GM21381 (cell line): ENCODE measurements around the gene DEPP1.

Experiments
- ATAC-seq: cut with Tn5 transposase; IDR thresholded peaks from one replicate; pipeline ENCODE4 v1.9.1; 2021; ENCODE audit warnings: mild to moderate bottlenecking, moderate library complexity; ENCODE audit not compliant: unreplicated experiment

DEPP1 gene

DNA sequence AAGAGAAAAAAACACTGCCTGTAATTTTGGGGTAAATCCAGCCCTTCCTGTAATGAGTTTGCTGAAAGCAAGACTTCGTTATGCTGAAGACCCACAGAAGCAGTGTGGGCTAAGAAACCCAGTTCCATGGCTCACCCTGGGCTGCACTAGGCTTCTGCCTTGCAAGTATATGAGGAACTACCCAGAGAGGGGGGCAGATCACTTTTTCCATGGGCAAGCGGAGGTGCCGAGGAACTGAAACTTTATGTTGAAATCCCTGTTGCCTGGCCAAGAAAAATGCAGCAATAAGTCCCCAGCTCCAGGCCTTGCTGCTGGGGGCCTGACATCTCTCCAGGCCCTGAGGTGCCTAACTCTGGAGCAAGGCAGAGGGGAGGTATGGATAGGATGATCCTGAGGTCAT, 10.5 kb downstream of the DEPP1 start:
- no peak for ATAC-seq

DNA sequence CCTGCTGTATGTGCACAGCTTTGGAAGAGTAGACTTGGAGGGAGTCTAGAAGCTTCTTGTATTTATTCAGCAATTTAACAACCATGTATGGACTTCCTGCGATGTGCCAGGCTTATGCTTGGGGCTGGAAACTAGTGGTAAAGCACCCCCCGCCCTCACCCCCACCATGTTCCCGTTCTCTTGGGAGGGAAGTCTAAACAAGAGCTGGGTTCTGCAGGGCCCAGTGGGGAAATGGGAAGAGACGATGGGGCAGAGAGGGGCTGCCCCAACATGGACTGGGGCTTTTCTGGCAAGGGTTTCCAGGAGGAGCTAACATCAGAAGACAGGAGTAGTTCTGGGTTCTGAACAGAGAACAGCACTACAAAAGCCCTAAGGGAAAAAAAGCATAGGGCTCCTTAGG, 11.0 kb downstream of the DEPP1 start:
- no peak for ATAC-seq

DNA sequence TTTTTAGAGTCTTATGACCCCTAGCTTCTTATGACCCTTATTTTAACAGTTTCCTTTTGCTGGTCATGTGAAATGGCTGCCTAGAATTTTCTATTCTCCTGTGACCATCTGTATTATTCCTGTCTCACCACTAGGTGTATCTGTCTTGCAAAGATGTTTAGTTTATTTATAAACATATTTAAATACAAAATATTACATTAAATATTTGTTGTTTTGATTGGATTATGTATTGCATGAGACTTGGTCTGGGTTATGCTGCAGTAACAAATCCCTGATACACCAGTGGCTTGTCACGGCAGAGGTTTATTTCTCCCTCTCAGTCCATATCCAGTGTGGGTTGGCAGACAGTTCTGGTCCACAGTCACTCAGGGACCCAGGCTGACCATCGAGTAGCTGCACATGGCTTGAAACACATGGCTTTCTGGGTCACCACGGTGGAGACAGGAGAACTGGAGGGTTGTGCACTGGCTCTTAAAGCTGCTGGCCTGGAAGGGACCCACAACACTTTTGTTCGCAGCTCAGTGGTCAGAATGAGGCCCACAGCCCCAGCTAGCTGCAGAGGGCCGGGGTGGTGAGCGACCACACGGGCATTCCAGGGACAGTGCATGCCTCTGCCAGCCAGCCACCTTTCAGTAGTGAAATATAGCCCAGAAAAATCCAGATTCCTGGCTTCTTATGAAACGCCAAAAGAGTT, 11.6 kb downstream of the DEPP1 start:
- no peak for ATAC-seq

DNA sequence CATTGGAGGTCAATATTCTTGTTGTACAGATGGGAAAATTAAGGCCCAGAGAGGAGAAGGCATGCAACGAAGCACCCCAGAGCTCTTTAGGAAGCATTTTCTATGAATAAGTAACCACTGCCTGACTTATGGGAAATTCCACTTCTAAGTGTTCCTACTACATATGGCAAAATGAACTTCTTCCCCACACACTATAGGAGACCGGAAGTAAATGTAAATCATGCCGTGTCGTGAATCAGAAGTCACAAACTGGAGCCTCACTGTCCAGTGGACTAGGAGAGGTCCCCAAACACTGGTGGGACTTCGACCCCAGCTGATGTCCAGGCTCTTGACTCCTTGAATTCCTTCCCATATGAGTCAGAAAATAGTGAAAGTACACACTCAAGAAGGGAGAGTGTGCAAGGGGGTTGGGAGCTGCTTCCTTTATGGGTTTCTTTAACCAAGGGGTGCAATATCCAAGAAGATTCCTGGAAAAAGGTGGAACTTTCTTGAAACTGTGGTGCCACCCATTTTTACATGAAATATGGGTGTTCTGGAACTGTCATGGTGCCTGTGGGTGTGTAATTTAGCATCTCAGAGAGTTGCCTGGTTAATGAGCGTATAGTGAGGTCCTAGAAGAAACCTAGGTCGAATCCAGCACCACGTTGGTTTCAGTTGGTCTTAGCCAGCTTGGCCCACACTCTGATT, 12.3 kb downstream of the DEPP1 start:
- ATAC-seq: peak; percentile 37

DNA sequence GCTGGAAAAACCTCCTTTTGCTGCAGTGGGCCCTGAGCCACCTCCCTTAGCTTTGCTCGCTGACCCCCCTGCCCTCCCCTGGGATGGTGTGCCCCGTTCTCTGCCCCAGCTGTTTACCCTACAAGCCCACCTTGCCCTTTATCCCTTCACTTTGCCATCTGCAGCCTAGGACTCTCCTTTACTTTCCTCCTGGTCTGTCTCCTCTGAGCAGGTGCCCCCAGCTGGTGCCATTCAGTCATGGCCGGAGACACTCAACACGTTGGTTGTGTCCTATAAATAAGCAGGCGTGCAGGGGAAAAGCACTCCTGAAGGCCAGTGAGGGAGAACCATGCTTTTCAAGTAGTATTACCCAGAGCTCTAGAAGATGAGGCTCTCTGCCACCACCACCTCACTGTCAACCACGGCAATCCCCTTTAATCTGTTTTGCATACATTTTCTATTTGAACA, 12.9 kb downstream of the DEPP1 start:
- ATAC-seq: peak; percentile 31

DNA sequence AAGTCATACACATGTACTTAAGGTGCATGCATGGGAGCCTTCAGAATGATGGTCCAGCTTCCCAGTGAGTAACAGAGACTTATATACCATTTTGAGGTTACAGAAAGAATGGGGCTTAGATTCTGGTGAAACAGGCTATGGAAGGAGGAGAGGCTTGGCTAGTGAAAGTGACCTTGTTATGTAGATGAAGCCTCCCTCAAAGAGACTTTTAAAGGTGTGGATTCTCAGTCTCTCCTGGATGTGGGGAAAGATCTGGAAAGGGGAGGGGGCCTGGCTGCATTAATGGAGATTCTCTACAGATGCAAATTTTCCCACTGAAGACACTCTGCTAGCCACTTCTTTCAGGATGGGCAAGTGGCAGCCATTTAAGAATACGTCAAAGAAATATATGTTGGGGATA, 13.5 kb downstream of the DEPP1 start:
- no peak for ATAC-seq

DNA sequence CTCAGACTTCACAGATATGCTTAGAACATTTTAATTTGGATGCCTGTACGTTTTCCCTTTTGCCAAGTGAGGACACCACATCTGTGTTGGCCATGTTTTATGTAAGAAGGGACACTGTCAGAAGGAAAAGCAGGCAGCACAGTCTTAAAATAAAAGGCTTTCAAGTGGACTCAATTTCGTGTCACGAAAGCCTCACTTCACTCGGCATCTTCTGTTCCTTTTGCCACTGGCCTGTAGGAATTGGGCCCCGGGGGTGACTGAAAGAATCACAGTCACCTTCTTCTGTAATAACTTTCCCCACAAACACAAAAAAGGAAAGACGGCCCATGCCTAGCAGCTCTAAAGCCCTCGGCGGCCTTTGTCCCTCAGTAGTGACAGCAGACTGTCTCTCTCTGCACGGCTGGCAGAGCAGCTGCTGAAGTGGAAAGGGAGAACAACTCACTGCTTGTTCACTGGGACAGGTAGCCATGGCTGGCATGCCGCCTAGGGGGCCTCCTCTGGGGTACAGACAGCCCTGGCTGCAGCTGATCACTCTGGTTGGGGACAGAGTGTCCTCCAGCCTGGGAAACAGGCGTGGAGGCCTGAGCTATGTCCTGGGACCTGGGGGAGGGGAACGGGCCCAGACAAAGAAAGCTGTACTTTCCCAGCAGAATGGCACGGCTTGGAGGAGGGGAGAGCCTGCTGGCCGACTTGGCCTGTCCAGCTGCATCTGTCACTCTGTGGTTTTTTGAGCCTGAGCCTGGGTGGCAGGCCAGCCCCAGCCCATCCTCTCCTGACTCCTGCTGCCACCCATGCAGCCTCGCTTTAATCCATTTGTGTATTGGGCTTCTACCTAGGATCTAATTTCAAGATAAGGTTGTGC, 14.6 kb downstream of the DEPP1 start:
- ATAC-seq: no peak

DNA sequence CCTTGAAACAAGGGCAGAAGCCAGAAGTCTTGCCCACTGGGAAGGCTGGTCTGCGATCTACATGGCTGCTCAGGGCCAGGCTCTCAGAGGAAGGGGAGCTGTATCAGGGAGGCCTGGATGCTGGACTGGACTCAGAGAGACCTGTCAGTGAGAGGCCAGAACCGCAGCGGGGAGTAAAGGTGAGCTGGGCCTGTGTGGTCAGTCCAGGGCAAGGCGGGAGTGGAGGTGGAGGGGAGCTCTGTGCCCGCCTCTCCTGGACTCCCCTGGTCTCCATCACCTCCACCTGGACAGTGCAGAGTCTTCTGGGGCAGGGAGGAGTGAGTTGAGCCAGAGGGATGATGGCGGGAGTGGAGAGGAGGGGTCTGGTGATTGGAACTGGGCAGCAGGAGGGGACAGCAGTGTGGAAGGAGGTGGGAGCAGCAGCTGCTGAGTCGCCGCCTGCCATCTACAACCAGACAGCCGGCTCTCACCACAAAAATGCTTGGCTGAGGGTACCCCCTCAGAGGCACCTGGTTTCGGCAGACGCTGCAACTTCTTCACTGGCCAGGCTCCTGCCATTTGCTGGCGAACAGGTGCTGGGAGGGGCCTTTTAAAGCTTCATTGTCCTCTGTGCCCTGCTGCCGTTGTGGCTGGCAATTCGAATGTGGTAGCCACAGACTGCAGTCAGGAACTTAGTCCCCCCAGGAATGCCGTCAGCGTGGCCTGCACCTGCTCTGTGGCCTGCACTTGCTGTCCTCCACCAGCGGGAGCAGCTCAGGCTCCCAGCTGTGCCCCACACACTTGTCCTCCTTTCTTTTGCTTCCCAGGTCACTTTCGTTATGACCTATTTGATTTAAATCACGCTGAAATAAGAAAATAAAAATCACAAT, 15.5 kb downstream of the DEPP1 start:
- ATAC-seq: no peak

DNA sequence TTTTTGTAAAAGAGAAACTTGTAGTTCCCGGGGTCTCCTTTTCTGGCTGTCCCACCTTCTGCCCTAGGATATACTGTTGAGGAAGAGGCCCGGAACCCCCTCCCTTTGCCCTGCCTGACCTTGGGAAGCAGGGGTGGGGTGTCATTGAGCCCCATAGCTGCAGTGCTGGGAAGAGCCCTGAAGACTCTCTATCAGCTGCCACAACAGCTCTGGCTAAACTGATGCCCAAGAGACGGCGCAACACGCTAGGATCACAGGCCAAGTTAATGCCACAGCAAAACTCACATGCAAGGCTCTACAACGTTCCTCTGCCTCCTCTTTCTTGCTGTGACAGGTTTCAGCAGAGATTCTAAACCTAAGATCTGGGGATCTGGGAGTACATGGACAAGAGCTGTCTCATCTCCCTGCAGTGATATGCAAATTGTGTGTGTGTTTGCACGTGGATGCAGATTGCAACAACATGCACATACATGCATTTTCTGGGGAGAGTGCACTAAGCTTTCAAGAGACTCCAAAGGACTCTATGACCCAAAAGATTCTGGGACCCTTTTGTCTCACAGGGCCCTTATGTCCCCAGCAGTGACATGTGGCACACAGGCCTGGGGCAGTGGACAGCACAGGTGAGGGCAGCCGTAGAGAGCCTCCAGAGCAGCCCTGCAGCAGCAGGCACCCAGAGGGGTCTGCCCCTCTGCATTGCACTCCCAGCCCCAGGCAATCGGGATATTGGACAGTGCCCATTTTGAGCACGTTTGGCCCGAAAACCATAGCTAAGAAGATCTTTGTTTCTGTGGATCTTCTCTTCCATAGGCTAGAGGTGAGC, 16.5 kb downstream of the DEPP1 start:
- no peak for ATAC-seq

DNA sequence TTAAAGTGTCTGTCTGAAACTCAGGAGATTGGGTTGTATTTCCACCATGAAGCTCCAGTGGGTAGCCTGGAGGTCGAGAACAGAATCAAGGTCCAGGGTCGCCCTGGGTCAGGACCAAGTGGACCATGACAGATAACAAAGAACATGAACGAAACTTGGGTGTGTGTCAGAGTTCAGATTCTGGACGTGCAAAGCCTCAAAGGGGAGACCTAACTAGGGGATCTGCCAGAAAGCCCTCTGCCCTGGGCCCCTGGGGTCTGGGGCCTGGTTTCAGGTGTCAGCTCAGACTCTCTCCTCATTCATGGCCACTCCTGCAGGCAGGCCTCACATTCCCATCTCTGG, 17.4 kb downstream of the DEPP1 start:
- ATAC-seq: no peak

DNA sequence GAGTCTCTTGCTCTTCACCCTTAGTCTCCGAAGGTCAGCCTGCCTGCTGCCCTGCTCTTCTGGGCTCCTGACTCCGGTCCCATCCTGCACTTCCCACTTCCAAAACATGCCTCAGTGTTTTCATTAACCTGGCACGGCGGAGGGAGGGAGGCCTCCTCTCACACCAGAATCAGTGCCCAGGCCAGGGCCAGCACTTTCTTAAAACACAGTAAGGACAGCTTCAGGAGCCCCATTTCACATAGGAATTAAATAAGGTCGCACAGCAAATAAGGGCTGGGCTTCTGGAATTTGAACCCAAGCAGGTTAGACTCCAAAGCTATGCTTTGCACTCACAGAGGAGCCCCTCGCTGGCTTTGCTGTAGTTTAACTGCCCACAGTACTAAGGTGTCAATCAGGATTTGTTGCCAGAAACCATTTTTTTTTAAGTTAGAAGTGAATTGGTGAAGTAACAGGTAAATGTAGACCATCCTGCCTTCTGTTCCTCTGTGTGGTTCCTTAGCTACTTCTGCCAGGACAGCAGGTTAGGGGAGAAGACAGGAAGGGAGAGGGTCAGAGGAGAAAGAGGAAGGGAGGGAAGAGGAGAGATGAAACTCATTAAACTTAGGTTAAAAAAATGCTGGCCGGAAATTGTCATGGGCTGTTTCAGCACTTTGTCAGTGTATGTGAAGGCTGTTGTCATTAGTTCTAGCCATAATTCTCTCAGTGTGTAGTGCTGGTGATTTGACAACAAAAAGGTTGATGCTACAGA, 18.0 kb downstream of the DEPP1 start:
- ATAC-seq: no peak

DNA sequence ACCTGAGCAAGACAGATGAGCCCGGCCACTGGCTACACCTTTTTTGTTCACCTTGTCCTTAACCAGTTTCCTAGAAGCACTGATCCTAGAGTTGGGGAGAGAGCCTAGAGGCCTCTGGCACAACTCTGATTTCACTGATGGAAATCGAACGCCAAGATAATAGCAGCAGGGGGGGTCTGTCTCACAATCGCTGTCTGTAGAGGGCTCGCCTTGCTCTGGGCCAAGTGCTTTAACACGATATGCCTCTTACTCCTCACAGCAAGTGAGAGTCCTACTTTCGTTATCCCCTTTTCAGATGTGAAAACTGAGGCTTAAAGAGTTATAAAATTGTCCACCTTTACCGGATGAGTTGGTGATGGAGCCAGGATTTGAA, 18.5 kb downstream of the DEPP1 start:
- no peak for ATAC-seq

DNA sequence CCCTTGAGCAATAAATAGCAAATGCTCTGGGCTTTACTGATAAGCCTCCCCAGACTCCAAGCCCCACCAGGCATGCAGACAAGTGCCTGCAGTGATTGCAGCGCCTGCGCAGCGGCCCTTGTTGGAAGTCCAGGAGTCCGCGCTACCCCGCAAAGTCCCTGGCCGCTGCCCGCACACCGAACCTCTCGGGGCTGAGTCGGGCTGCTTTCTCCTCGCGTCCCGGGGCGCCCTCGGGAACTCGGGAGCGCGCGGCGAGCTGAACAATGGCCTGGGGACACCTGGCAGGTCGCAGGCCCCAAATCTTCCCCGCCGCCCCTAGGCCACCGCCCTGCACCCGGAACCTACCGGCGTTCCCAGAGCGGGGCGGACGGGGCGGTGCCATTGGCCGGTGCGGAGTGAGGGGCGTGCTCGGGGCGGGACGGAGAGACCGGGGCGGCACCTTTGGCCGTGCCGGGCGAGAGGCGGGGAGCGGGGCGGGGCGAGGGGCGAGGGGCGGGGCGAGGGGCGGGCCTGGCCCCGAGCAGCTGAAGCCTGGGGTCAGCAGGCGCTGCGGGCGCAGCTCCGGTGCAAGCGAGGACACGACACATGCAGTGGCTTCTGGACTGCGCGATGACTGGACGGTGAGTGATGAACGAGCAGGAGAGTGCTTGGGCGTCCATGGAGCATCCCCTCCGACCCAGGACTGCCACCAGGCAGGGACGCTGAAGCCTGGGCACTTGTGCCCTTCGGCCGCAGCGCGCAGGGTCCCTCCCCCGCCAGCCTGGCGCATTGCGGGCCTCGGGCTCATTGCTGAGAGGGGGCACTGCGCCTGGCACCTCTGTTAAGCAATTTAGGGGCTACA, 19.1 kb downstream of the DEPP1 start, which contains the start of gene RASSF4:
RASSF4 (plus strand) TSS at position 556 of the 841 bp plus-strand sequence. CDS start 10,401 bp downstream, outside the sequence.
- ATAC-seq: peak; percentile 98

DNA sequence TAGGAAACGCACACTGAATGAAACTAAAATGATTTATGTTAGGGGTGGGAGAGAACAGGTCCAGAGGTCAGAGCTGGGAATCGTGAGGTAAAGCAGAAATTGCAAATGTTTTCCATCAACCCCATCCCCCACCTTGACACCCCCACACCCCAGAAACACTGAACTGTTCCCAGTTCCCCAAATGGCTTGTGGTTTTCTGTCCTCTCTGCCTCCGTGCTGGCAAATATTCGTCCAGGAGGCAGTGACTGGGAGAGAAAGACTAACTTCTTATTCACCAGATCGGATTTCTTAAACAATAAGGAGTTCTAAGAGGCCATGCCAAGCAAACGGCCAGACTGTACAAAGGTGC, 19.7 kb downstream of the DEPP1 start:
- ATAC-seq: no peak

DNA sequence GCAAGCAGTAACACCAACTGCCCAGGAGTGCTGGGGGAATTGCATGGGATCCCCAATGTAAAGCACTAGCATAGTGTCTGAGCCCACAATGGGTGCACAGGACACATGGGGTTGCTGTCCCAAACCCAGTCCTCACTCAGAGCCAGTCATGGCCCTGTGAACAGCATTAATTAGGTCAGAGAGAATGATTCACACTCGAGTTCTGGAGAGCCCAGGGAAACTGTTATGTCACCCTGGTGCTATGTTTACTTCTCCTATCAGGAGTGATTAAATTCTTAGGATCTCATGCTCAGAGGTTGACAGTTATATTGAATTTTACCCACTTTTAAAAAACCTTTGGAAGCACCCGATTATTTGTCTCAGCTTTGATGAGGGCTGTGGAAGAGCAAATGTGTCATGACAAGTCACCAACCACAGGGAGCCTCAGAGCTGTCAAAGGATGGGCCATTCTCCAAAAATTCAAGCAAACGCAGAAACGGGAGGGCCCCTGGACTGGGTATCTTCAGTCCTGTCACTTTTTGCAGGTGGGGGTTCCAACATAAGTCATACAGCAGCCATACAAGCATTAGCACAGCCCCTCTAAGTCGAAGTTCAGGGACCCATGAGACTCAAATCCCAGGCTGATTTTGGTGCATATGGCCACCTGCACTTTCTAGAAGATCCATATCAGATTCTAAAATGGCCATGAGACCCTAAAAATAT, 20.3 kb downstream of the DEPP1 start:
- no peak for ATAC-seq

DNA sequence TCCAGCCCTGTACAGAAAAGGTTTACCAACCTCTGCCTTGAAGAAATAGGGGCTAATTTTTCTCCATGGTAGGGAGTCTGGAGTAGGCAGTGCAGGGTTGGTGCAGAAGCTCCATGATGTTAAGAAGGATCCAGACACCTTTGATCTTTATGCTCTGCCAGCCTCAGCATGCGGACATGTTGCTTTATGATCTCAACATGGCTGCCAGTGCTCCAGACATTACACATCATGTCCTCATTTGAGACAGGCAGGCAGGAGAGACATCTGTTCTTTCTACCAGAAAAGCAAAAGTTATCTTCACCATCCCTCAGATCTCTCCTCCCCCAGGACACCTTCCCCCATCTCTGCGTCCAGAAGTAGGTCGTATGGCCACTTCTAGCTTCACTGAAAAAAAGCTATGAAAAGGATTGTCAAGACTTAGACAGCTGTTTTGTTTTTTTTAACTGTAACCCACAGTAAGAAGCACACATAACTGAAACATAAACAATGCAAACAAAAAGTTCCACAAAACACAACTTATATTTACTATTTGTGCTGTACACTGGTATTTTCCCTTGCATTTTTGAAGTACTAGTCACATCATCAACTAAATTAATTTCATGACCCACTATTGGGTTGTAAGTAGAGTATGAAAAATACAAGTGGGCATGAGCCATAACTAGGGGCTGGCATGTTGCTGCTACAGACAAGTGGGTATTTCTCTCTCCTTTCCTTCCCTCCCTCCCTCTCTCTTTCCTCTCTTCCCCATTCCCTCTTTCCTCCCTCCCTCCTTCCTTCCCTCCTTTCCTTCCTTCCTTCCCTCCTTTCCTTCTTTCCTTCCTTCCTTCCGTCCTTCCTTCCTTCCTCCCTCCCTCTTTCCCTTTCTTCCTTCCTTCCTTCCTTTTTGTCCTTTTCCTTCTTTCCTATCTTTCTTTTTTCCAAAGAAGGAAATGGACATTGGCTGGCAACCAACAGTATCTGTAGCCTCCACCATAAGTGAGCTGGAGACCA, 21.6 kb downstream of the DEPP1 start:
- ATAC-seq: no peak

DNA sequence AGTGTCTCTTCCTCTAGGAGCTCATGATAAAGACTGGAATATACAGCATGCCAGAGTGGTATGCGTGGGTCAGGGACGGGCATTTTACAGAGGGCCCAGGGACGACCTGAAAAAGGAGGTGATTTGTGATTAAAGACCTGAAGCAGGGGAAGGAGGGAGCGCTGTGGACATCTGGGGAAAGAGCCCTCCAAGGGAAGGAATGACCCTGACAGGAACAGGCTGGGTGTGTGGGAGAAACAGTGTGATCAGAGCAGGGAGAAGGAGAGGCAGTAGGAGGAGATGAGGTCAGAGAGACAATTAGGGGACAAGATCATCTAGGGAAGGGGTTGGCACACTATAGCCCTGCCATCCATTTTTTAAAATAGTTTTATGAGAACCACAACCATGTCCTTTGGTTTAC, 22.4 kb downstream of the DEPP1 start:
- ATAC-seq: no peak
